Activated CD8-positive, alpha-beta memory T cell treated with anti-CD3 and anti-CD28 coated beads for 4 hours (primary cell): ENCODE results near the gene IL7R.
"Not testable (repeated sequence)": the region's sequence is repeated elsewhere in the genome, so short reads cannot be mapped to it uniquely, and the experiment has no call there.

Experiments
- DNase-seq, 2 donors: peaks; one replicate each; pipeline ENCODE4 v3.0.0-alpha.2; 2020; ENCODE audit warnings: low read depth in 2 of 2

Gene IL7R

DNA sequence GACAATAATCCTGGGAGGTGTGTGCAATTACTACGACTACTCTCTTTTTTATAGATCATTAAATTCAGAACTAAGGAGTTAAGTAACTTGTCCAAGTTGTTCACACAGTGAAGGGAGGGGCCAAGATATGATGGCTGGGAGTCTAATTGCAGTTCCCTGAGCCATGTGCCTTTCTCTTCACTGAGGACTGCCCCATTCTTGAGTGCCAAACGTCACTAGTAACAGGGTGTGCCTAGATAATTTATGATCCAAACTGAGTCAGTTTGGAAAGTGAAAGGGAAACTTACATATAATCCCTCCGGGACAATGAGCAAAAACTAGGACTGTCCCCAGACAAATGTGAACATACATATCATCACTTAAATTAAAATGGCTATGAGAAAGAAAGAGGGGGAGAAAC is 20.2 kb downstream of the IL7R start:
- DNase-seq, result no peak

DNA sequence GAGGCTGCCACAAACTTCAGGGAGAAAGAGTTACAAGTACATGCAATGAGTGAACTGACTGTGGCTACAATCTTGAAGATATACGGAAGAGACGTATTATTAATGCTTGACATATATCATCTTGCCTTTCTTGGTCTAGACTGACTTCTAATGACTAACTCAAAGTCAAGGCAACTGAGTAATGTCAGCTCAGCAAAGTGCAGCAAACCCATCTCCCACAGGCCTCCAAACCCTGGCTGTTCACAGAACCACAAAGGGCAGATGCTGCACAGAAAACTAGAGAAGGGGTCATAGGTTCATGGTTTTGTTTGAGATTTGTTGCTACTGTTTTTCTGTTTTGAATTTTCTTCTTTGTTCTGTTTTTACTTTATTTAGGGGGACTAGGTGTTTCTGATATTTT is 21.0 kb downstream of the IL7R start:
- no peak for DNase-seq

DNA sequence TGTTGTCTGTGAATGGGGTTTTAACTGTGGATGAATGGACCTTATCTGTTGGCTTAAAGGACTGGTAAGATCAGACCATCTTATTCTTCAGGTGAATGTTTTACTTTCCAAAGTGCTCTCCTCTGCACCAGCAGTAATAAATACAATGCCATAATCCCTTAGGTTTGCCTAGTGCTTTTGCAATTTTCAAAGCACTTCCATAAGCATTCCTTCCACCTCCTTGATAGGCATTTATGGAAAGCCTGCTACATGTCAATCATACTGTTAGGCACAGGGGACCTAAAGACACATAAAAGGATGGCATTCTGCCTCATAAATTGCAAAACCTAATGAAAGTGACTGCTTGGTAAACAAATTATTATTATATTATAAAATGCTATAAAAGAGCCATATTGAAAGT is 21.4 kb downstream of the IL7R start:
- no peak for DNase-seq

DNA sequence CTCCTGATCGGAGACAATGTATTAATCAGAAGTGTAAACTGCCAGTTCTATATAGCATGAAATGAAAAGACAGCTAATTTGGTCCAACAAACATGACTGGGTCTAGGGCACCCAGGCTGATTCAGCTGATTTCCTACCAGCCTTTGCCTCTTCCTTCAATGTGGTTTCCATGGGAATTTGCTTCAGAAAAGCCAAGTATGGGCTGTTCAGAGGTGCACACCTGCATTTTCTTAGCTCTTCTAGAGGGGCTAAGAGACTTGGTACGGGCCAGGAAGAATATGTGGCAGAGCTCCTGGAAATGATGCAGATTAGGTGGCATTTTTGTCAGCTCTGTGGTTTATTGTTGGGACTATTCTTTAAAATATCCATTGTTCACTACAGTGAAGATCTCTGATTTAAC is 22.4 kb downstream of the IL7R start:
- DNase-seq, result no peak

DNA sequence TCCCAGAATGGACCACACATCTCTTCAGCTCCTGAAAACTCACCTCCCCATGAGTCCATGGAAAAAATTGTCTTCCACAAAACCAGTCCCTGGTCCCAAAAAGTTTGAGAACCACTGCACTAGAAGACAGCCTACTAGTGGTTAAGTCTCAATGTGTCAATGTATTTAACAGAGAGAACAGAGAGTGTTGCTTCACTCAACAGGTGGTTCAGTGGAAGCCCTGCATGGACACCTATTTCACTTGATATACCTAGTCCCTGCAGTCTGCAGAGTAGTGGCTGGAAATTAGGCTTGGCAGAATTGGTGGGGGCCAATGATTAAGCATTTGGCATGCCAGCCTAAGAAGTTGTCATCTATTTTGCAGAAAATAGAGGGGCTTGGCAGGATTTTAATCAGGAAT is 23.0 kb downstream of the IL7R start:
- no peak for DNase-seq

DNA sequence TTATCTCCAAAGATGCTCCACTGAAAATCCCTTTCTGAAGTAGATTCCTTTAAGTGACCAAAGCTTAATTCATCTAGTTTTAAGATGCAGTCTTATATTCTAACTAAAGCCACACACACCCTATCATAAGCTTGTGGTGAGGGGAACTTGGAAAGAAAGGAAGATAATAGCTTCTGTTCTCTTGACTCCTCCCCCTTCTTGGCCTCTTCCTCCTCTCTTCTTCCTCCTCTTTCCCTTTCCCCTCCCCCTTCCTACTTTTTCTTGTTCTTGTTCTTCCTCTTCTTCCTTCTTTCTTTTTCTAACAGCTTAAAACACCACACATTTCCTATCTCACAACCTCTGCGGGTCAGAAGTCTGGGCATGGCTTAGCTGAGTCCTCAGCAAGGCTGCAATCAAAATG is 23.5 kb downstream of the IL7R start:
- DNase-seq, result no peak

DNA sequence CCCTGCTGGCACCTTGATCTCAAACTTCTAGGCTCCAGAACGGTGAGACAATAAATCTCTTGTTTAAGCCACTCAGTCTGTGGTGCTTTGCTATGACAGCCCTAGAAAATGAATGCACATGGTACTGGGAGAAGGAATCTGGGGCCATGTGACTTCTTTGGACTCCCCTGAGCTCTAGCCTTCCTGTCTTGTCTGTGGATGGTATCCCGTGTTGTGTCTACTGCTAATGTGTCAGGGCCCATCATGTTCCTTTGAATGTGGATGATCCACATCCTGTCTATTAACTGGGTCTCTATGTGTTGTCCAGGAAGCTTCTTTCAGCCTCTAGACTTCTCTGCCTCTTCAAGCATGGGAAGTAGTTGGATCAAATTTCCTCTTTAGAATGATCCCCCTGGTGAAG is 25.1 kb downstream of the IL7R start:
- DNase-seq, result no peak

DNA sequence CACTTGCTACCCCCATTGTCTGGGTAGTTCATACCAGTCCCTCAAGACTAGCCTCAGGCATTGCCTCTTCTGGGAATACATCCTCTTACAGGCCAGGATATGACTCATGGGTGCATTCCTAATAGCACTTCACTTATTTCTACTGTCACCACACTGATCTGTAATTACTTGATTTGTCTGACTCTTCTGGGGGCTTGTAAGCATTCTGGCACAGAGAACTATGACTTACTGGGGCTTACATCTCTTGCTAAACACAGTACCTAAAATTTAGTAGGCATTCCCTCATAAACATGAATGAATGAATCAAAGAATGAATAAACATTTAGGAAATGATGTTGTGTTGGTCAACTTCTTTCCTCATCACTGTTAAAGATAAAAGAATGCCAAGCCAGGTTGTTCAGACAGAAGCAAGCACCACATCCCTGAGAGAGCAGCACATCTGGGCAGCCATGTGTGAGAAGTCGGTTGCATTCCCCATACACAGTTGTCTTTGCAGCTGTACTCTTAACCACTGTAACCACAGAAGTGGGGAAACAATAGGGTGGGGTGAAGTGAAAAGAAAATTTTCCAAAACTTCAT is 27.6 kb downstream of the IL7R start:
- no peak for DNase-seq

DNA sequence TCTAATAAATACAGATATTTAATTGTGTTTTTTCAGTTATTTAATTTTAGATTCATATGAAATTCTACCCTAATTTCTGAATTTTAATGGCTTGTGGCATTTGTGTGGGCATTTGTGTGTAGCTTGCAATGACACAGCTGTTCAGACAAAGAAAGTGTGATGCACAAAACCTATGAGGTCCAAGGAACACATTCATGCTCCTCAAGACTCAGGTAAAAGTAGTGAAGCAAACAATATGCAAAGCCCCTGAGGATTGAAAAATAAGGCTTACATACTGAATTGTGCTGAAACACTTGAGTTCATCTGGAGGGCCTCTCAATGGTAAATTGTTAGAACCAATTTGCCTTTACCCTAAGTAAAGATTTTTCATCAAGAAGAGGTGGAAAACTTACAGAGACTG is 28.1 kb downstream of the IL7R start:
- no peak for DNase-seq

DNA sequence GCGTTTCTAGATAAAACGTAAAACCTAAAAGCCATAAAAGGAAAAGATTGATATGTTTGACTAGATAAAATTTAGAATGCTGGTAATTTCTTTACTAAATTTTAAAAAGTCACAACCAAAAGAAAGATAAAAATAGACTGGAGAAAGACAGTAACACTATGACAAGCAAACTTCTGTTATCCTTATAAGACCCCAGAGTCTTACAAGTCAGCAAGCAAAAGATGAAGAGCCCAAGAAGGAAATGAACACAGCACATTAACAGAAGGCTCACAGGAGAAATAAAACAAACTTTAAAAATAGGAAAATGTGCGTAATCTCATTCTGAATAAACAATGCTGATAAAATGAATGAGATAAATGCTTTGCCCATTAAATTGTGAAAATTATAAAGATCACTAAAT is 29.7 kb downstream of the IL7R start:
- no peak for DNase-seq

DNA sequence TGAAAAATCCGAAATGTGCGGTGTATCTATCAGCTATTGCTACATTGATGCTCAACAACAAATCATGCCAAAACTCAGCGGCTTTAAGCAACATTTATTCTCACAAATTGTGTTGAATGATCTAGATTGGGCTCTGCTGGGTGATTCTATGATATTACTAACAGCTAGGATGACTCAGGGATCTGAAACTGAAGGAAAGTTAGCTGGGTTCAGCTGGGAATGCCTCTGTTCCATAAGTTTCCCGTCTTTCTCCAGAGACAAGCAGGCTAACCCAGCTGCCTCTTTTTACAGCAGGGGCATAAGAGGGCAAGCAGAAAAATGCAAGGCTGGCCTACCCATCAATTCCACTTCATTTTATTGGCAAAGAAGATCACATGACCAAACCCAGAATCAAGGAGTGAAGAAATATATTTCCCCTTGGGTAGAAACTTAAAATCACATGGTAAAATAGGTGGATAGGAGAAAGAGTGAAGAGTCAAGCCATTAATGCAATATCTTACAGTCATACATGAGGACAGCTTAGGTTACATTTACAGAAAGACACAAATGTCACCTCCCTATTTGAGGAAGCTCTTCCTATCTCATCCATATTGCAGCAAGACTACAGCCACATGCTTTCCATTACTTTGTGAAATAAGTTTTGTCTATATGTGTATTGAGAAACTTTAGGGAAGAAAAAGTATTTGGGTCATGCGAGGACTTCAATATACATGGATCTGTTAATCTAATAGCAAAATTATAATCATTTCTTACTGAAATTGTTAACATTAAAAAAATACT is 30.8 kb downstream of the IL7R start:
- no peak for DNase-seq

DNA sequence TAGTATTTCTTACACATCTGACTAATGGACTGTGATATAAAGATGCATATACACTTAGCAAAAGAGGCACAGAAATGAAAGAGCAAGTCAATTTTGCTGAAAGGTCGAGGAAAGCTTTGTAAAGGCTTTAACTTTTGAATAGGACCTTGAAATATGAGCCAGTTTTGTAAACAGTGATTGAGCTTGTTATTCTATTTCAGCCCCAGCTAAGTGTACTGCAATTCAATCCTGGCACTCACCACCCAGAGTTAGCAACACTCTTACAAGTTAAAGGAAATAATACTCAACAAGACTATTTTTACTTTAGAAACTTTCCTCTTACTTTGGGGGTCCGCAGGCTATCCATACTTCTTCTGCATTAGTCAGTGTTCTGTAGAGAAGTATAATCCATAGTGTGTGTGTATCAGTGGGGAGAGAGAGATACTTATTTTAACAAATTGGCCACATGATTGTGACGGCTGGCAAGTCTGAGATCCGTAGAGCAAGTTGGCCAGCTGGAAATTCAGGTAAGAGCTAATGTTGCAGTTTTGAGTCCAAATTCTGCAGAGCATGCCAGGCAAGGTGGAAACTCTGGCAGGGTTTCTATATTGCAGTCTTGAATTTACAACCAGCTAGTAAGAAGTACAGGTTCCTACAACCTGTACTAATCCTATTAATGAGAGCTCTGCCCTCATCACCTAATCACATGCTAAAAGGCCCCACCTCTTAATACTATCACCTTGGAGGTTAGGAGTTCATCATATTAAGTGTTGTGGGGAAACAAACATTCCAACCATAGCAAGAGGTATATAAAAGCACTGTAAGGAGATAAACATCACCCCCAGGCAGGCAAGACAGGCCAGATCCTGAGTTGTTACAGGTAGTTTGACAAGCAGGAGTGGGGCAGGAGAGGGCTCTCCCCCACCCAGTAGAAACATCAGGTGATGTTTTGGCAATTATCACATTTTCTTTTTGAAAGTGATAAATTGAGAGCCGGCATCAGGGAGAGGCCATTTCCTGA is 33.6 kb downstream of the IL7R start:
- DNase-seq, result no peak

DNA sequence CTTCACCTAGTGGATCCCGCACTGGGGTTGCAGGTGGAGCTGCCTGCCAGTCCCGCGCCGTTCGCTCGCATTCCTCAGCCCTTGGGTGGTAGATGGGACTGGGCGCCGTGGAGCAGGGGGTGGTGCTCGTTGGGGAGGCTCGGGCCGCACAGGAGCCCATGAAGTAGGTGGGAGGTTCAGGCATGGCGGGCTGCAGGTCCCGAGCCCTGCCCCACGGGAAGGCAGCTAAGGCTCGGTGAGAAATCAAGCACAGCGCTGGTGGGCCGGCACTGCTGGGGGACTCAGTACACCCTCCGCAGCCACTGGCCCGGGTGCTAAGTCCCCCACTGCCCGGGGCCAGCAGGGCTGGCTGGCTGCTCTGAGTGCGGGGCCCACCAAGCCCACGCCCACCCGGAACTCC is 36.1 kb downstream of the IL7R start:
- DNase-seq, result not testable (repeated sequence)

DNA sequence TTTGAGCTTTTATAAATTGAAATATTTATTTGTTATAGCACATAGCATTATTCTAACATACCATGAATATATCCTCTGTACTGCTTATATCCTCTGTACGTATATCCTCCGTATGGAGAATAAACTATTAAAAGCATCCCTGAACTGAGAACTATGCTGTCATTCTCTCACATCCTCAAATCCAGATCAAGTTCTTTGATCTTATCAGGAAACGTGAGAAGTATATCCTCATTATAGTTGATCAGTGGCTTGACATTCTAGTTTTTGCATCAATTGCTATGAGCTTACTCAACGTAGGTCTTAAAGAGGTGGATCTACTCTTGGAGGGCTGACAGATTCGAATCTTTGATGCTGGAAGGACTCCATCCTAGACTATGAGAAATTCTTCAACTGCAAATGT is 37.4 kb downstream of the IL7R start:
- no peak for DNase-seq

DNA sequence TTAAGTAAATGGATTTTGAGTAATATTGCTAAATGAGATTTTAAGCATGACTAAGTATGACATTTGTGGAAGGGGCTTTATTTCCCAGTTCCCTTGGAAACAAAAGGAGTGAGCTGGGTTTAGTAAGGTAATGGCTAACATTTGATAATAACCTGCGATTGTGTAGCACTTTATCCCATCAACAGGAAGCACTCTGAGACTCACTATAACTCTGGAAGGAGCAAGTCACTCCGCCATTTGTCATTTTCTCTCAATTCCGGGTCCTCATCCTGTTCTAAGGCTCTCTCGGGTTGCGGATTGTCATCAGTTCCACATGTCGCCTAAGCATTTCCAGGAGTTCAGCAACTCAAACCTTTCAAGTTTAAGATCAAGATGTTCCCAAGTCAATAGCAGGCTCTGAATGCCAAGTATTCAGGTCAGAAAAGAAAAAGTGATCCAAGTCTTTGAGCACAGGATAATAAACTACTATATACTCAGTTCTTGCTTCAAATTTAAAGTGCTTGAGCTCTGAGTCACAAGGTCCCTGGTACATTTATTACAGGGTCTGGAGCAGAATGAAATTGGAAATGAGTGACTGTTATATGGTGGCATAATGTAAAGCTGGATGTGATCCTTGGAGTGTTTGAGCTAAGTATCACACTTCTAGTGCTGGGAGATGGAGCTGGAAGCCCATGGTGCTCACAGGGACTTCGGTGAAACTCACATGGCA is 42.4 kb downstream of the IL7R start:
- DNase-seq, result no peak

DNA sequence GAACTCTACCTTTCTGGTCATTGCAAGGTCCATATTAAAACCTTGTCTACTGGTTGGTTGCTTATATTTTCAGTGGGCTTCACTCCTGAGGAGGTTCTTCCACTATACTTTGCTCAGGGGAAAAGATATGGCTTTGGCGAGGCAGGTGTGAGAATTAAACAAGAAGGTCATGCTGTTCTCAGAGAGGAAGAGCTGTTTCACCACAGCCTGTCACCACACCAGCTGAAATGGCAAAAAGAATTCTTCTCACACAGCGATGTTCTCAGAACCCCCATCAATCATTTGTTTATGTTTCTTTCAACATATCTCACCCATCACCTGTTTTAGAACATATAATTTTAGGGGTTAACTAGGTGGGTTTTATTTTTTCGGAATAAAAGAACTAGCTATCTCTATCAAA is 43.1 kb downstream of the IL7R start:
- no peak for DNase-seq

DNA sequence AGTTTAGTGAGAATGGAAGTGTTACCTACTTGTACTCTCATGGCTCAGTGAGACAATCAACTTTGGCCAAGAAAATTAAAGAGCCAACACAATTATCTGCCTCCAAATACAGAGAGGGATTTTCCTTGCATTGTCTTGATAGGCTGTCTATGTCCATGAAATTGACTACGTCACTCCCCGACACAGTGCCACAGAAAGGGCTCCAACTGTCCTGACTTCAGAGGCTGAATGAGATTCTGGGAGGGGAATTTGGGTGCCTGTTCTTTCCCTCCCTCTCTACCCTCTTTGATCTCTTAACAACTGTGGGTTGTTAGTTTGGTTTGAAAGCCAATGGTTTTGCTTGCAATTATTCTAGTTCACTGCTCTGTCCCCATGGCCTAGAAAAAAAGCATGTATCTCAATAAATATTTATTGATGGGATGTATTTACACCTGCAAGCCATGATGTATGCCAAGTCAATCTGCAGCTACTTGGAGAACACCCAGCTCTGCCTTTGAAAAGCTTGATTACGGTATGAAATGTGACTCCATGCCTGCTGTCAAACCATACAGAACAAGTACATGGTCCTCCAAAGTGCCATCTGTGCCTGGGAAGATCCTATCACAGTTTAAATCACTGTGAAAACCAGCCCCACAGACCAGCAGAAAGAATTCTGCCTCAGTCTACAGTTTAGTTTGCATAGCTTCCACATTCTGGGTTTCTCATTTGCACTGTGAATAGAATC is 44.4 kb downstream of the IL7R start:
- DNase-seq, result no peak

DNA sequence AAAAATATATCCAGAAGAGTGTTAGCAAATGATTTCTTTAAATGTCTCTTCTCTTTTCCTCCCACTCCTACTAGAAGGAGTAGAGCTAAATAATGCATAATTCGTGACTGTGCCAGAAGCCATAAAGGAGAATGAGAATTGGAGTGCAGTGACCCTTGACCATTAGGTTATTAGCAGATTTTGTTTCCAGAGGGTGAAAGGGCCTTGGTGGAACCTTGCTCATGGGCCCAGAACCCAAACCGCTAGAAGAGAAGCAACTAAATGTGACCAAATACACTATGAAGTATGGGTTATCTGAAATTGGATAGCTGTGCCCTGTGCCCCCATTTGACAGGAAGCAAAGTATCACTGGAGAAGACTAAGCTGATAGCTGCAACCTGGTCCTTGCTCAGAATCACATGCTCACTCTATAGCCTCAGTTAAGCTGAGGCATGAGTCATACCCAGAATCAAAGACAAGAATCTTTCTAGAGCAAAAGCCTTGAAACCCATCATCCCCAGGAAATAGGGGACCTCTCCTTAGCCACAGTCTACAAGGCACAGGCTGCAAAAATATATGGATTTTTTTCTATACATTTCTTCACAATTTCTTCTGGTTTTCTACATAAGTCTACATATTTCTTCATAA is 45.5 kb downstream of the IL7R start:
- DNase-seq, result no peak

DNA sequence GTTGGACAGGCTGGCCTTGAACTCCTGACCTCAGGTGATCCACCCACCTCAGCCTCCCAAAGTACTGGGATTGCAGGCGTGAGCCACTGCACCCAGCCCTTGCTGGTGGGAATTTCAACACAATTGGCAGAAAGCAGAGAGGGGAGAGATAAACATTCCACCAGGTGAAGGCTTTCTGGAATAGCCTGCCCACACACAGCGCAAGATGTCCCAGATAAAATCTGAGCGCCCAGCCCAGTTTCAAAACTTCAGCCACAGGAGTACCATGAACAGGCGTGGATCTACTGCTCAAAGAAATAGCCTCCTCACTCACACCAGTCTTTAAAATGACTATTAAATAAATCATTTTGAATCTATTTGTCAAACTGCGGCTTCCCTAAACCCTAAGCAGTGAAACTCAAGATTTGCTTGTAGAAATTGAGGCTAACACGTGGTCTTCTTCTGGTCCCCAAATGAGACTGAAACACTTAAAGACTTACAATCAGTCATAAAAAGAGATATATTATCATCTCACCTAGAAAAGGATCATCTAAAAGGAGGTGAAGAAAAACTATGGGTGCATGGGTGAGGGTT is 47.0 kb downstream of the IL7R start:
- DNase-seq, result no peak

DNA sequence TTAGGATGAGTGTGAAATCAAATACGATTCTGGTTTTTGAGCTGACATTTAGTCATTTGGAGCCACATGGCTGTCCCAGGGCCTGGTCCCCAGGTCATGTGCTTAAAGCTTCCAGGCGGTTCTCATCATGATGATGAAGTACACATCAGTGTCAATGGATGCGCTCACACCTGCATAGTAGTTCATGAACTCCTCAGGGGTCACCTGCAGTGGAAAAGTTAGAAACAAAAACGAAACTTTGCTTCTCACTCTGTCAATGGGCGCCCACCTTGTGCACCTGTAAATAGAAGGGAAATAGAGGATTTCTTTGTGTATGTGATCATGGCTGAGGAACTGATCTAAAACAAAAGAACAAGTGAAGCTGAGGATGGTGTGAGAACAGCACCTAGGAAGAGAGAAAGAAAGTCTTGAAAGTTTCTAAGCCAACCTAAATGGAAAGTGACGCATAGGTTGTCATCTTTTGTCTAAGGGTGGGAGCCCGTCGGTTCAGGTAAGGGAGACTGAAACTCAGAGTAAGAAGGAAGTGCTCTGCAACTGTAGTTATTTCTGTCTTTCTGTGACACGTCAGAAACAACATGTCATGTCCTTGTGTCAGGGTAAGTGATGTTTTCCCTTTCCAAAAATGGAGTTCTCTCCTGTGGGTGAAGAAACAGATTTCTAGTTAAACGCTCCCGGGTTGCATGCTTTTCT is 47.9 kb downstream of the IL7R start:
- DNase-seq, result no peak
